AG04450 (cell line): ENCODE results near the gene TTBK1. TPM values are rescaled to one million over a fixed set of nuclear protein-coding genes. Genes with fewer than 3 reads are reported as not detected.
A peak's percentile ranks its signal among the peaks of the same experiment; 100 is the strongest.

Source experiments
- CTCF ChIA-PET: fragments of 300-600, 350-600 bp; formaldehyde crosslinking; extraction: SDS; loops from one replicate; lab custom pipeline; 2022; ENCODE audit warnings: antibody characterized with exemption, inconsistent platforms; lab: Charles Lee
- POLR2A ChIA-PET: fragments of 350-600 bp; formaldehyde crosslinking; extraction: SDS; loops from one replicate; lab custom pipeline; 2021; ENCODE audit warnings: antibody characterized with exemption, inconsistent platforms; lab: Yijun Ruan, JAX
- DNase-seq: peaks from one replicate; pipeline ENCODE4 v3.0.0-alpha.2; 2011; ENCODE audit warnings: low read depth, low spot score
- H3K27ac ChIP-seq: one replicate; pipeline ENCODE4 v1.5.1; 2012; ENCODE audit warnings: low read depth, low read length, control low read depth
- H3K27me3 ChIP-seq: one replicate; pipeline ENCODE4 v1.6.0; 2012; ENCODE audit warnings: low read length; ENCODE audit not compliant: control insufficient read depth, insufficient read depth
- H3K4me3 ChIP-seq: 2 replicates; pipeline ENCODE4 v1.5.1; 2011; ENCODE audit warnings: mild to moderate bottlenecking, low read depth, low read length, control low read depth
- H3K9me3 ChIP-seq: 2 replicates; pipeline ENCODE4 v1.5.1; 2012; ENCODE audit warnings: low read length; ENCODE audit not compliant: control insufficient read depth, insufficient read depth
- CTCF ChIP-seq: IDR thresholded peaks from 2 replicates; pipeline ENCODE4 v1.5.1; 2011; ENCODE audit warnings: low read depth, low read length, control low read depth, inconsistent platforms
- polyA plus RNA-seq: library from polyadenylated mRNA; depleted of rRNA; stranded (reverse); fragments of >200 nt; gene quantifications from 2 replicates; pipeline ENCODE4 v1.2.3, GENCODE V29; 2011

Gene TTBK1
- polyA plus RNA-seq, 1 experiment, result not detected

- Histone ChIP-seq H3K9me3 (no peaks in the 10 kb centered on the region), H3K27ac (no peak overlapping the region), H3K4me3 (no peak overlapping the region), H3K27me3 (peaks cover 75% of the 10 kb centered on the region)
- CTCF ChIA-PET, result interaction anchor here (0.7 kb wide), 1 partner anchor 155 kb away, joined by 3 read pairs; the partner anchor contains the start of gene ABCC10
- TF ChIP-seq CTCF, result no peak
- POLR2A ChIA-PET, result interaction anchor here (0.6 kb wide), 1 partner anchor 84 kb away, joined by 4 read pairs; no protein-coding TSS in a partner anchor
- DNase-seq, result no peak
Measured at GRCh38 chr6:43271944-43272343, 28.7 kb downstream of the TTBK1 start.

- ChIA-PET CTCF (interaction anchor here (1.4 kb wide), 1 partner anchor 62 kb away, joined by 4 read pairs; no protein-coding TSS in a partner anchor), POLR2A (no interaction called here)
- Histone ChIP-seq H3K9me3 (no peaks in the 10 kb centered on the region), H3K27me3 (peaks cover 62% of the 10 kb centered on the region), H3K27ac (no peak overlapping the region), H3K4me3 (no peak overlapping the region)
- TF ChIP-seq CTCF, result no peak
- no peak for DNase-seq
Measured at GRCh38 chr6:43273707-43274106, 30.4 kb downstream of the TTBK1 start.

DNA sequence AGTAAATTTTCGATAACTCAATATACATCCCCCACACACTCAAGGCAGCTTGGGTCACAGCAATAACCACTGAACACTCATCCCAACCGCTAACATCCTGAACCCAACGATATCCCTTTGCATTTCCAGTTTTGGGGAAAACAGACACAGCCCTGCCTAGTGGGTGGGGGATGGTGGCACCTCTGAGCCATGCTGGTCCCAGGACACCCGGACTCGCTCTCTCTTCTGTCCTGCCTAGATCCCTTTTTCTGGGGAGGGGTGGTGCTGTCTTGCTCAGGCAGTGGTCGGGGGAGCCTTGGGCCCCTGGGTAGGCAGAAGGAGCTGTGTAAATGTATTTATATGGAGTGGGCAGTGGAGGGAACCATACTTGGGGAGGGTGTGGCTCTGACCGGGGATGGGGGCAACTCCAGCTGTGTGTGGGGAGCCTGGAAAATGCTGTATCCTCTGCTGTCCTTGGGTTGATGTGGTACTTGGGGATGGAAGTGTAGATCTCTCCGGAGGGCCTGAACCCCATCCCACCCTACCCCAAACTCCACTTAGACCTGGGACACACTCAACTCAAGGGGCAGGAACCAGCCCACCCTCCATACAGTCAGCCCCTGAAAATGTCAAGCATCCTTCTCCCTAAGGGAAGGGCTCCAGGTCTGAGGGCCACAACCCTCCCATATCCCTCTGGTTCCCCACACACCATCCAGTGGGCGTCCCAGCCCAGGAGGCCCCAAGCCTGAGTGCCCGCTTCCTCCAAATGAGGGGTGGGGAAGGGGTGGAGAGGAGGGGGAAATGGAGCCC, 31.0 kb downstream of the TTBK1 start:
- no peak overlapping the region for H3K27ac ChIP-seq
- ChIA-PET CTCF (interaction anchor here (0.8 kb wide), 1 partner anchor 10 kb away, joined by 3 read pairs; no protein-coding TSS in a partner anchor), POLR2A (no interaction called here)
- H3K27me3 ChIP-seq, result peaks cover 56% of the 10 kb centered on the region
- TF ChIP-seq CTCF, result no peak
- DNase-seq, result no peak
- no peaks in the 10 kb centered on the region for H3K9me3 ChIP-seq
- no peak overlapping the region for H3K4me3 ChIP-seq

- TF ChIP-seq CTCF, result no peak
- Histone ChIP-seq H3K27me3 (peaks cover 53% of the 10 kb centered on the region), H3K4me3 (peak overlapping the region; percentile 39; the same call in 1 of the 2 replicates), H3K27ac (no peak overlapping the region), H3K9me3 (no peaks in the 10 kb centered on the region)
- POLR2A ChIA-PET, result no interaction called here
- no peak for DNase-seq
- CTCF ChIA-PET, result interaction anchor here (0.6 to 0.8 kb wide), 2 partner anchors 11 to 369 kb away, joined by 3 to 4 read pairs; no protein-coding TSS in a partner anchor
Measured at GRCh38 chr6:43274916-43275597, 31.8 kb downstream of the TTBK1 start.
